Measurements from ENCODE around the gene C1orf159. TPM values are rescaled to one million over a fixed set of nuclear protein-coding genes. Genes with fewer than 3 reads are reported as not detected.

Gene C1orf159
- polyA plus RNA-seq, 1 donor from 2014 or later = 31.5 TPM

DNA sequence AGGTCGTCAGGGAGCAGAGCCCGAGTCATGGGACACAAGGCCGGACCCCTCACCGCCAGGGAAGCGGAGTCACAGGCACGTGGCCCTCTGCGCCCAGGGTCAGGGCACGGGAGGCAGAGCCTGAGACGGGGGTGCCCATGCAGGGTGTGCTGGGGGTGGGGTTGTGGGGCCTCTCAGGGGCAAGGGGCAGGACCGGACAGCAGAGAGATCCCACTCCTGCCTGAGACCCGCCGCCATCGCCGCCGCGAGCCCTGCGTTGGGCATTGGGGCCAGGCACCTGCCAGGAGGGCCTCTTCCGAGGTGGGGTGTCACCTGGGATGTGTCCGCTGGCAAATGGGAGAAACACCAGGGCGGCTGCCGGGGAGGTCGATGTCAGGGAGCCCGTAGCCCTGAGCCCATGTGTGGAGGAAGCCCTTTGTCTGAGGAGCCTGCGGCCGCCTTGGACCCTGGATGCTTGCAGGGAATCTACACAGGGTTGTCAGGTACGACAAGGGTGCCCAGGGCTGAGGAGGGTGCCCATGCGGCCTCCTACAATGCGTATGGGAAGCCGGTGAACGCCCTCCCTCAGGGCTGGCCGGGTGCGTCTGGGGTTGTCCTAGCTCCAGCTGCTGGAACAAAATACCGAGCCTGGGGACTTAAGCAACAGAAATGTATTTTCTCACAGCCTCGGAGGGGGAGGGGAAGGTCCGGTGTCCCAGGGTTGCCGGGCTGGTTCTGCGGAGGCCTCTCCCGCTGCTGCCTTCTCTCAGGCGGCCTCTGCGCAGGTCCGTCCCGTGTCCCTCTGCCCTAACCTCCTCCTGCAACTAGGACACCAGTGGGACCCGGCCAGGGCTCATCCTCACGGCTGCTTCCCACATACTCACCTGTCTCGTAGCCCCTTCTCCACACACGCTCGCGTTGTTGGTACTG lies 16.4 kb upstream of the C1orf159 start:
- no peak for TF ChIP-seq POLR2AphosphoS5 (IDR thresholded peaks at IDR 0.05)
- TF ChIP-seq SMC3 (conservative IDR thresholded peaks at IDR 0.05; ENCODE audit: poor library complexity) = no peak
- TF ChIP-seq RAD21 (conservative IDR thresholded peaks at IDR 0.05) = no peak
- no peak for TF ChIP-seq MXI1 (conservative IDR thresholded peaks at IDR 0.05; ENCODE audit: poor library complexity, severe bottlenecking)
- no peak for TF ChIP-seq EZH2 (IDR thresholded peaks at IDR 0.05; ENCODE audit: borderline replicate concordance, insufficient read depth, low read length, poor library complexity, severe bottlenecking)
- no peak for TF ChIP-seq CTCF (IDR thresholded peaks at IDR 0.05; ENCODE audit: poor library complexity, severe bottlenecking)
- TF ChIP-seq EP300 (conservative IDR thresholded peaks at IDR 0.05; ENCODE audit: poor library complexity, severe bottlenecking) = no peak
- TF ChIP-seq REST (IDR thresholded peaks at IDR 0.05; ENCODE audit: borderline replicate concordance) = no peak
- no peak for TF ChIP-seq TAF1 (IDR thresholded peaks at IDR 0.05; ENCODE audit: low read depth)
- Histone ChIP-seq H3K9me2 (ENCODE audit: insufficient read depth, low read length) (no peaks in the 10 kb centered on the region), H3K9me3 (ENCODE audit: low read length) (no peaks in the 10 kb centered on the region), H2AFZ (ENCODE audit: low read depth, low read length) (no peak overlapping the region), H3K4me2 (ENCODE audit: low read length) (no peak overlapping the region), H3K27me3 (ENCODE audit: insufficient read depth, low read depth, low read length) (no peaks in the 10 kb centered on the region), H3K36me3 (ENCODE audit: insufficient read depth, low read length) (no peaks in the 10 kb centered on the region), H3K27ac (ENCODE audit: low read length) (no peak overlapping the region), H4K20me1 (ENCODE audit: insufficient read depth) (no peaks in the 10 kb centered on the region), H3K79me2 (replicated peaks; ENCODE audit: insufficient read depth, low read length) (no peaks in the 10 kb centered on the region), H3K9ac (ENCODE audit: low read length) (no peak overlapping the region), H3F3A (ENCODE audit: insufficient read depth, low read length, poor library complexity, severe bottlenecking) (no peaks in the 10 kb centered on the region), H3K4me3 (ENCODE audit: low read length) (no peak overlapping the region)

DNA sequence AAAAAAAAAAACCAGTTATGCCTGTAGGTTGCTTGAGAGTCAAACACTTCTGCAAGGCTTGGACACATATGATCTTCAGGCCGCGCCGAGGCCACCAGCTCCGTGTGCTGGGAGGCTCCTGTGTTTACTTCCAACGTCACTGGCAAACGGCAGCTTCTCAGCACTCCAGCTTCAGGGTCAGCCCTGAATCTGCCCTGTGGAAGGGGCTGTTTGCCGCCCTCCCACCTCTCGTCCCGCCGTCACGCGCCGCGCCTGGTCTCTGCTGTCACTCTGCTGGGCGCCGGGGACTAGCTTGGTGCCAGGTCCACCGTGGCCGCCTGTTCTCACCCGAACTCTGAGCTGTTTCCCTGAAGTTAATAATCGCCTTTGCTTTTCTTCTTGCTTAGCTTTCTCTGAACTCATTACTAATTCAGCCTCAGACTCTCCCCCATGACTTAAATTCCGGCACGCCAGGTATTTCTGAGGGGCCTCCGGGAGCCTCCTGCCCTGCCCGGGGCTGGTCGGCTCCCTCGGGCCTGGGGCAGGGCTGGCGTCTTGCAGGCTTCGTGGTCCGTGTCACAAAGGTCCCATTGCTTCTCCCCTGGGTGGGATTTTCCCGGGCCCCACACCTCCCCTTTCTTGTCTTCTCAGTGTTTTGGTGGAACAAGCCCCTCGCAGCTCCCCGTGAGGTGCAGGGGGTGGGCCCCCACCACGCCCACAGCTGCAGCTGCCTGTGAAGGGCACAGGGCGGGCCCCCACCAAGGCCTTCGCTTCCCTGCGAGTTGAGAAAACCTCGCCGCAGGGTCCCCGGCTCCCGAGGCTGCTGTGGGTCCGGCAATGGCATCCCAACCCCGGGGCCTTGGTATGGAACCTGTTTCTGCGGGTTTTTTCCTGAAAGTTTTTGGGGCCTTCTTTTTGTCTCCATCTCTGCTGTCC lies 14.6 kb upstream of the C1orf159 start:
- no peaks in the 10 kb centered on the region for H4K20me1 ChIP-seq (ENCODE audit: insufficient read depth)
- no peak overlapping the region for H2AFZ ChIP-seq (ENCODE audit: low read depth, low read length)
- H3K79me2 ChIP-seq (replicated peaks; ENCODE audit: insufficient read depth, low read length) = no peaks in the 10 kb centered on the region
- no peaks in the 10 kb centered on the region for H3K36me3 ChIP-seq (ENCODE audit: insufficient read depth, low read length)
- H3F3A ChIP-seq (ENCODE audit: insufficient read depth, low read length, poor library complexity, severe bottlenecking) = no peaks in the 10 kb centered on the region
- H3K27me3 ChIP-seq (ENCODE audit: insufficient read depth, low read depth, low read length) = no peaks in the 10 kb centered on the region
- no peaks in the 10 kb centered on the region for H3K9me2 ChIP-seq (ENCODE audit: insufficient read depth, low read length)
- no peaks in the 10 kb centered on the region for H3K9me3 ChIP-seq (ENCODE audit: low read length)
- TF ChIP-seq TAF1 (IDR thresholded peaks at IDR 0.05; ENCODE audit: low read depth) (no peak), EP300 (conservative IDR thresholded peaks at IDR 0.05; ENCODE audit: poor library complexity, severe bottlenecking) (no peak), CTCF (IDR thresholded peaks at IDR 0.05; ENCODE audit: poor library complexity, severe bottlenecking) (no peak), REST (IDR thresholded peaks at IDR 0.05; ENCODE audit: borderline replicate concordance) (no peak), RAD21 (conservative IDR thresholded peaks at IDR 0.05) (no peak), SMC3 (conservative IDR thresholded peaks at IDR 0.05; ENCODE audit: poor library complexity) (no peak), POLR2AphosphoS5 (IDR thresholded peaks at IDR 0.05) (no peak), MXI1 (conservative IDR thresholded peaks at IDR 0.05; ENCODE audit: poor library complexity, severe bottlenecking) (no peak), EZH2 (IDR thresholded peaks at IDR 0.05; ENCODE audit: borderline replicate concordance, insufficient read depth, low read length, poor library complexity, severe bottlenecking) (no peak)
- H3K9ac ChIP-seq (ENCODE audit: low read length) = no peak overlapping the region
- H3K27ac ChIP-seq (ENCODE audit: low read length) = no peak overlapping the region
- no peak overlapping the region for H3K4me3 ChIP-seq (ENCODE audit: low read length)
- no peak overlapping the region for H3K4me2 ChIP-seq (ENCODE audit: low read length)

All from neural cell (in vitro differentiated cells).